DOHH2 (cell line): ENCODE results near the gene FBXO38.

ENCODE experiments used
- EZH2phosphoT487 ChIP-seq: fragments of 200-600 bp; sonication (generic); IDR thresholded peaks from 2 replicates; pipeline ENCODE4 v1.6.1; 2017; ENCODE audit warnings: borderline replicate concordance, mild to moderate bottlenecking, antibody characterized with exemption, low read length, moderate library complexity, mixed read lengths
- TF ChIP-seq, protein P1 (sequence below): fragments of 200-600 bp; sonication (generic); IDR thresholded peaks from one replicate; pipeline ENCODE4 v1.5.1; 2014; ENCODE audit warnings: antibody characterized with exemption, mild to moderate bottlenecking, low read depth, low read length; ENCODE audit not compliant: poor library complexity, severe bottlenecking

DNA sequence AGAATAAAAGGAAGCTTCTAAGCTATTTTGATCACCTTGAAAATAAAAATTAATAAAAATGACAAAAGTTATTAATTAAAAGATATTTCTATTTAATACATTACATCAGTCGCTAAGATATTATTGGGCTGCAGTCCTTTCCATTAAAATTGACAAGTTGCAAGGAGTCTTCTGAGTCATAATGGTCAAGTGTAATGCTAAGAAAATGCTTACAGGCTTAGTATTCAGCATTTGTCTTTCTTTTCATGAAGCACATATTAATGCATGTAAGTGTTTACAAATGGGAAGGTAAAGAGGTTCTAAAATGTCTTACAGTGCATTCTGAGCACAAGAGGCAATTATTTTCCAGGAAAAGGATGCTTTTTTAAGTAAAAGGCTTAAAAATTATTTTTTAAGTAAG lies 31.1 kb upstream of the FBXO38 start:
- TF ChIP-seq, protein P1, sequence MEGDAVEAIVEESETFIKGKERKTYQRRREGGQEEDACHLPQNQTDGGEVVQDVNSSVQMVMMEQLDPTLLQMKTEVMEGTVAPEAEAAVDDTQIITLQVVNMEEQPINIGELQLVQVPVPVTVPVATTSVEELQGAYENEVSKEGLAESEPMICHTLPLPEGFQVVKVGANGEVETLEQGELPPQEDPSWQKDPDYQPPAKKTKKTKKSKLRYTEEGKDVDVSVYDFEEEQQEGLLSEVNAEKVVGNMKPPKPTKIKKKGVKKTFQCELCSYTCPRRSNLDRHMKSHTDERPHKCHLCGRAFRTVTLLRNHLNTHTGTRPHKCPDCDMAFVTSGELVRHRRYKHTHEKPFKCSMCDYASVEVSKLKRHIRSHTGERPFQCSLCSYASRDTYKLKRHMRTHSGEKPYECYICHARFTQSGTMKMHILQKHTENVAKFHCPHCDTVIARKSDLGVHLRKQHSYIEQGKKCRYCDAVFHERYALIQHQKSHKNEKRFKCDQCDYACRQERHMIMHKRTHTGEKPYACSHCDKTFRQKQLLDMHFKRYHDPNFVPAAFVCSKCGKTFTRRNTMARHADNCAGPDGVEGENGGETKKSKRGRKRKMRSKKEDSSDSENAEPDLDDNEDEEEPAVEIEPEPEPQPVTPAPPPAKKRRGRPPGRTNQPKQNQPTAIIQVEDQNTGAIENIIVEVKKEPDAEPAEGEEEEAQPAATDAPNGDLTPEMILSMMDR, result no peak
- no peak for TF ChIP-seq EZH2phosphoT487
